Caco-2 (cell line): ENCODE data around the gene CRELD1. TPM values are rescaled to one million over a fixed set of nuclear protein-coding genes. Genes with fewer than 3 reads are reported as not detected.
"Not testable (repeated sequence)": the region's sequence is repeated elsewhere in the genome, so short reads cannot be mapped to it uniquely, and the experiment has no call there.

Experiments used
- BruUV-seq: library from RNA; stranded (reverse); fragments of 400-500 nt; replicated peaks from 2 replicates; lab custom pipeline; 2021; lab: Mats Ljungman, UMichigan
- CTCF ChIA-PET: fragments of 300-600 bp; sonication (Branson Sonifier 250); formaldehyde crosslinking; loops from one replicate; lab custom pipeline; 2022; ENCODE audit warnings: antibody characterized with exemption; lab: Charles Lee
- POLR2A ChIA-PET: fragments of 300-600 bp; sonication (Branson Sonifier 250); formaldehyde crosslinking; loops from one replicate; lab custom pipeline; 2022; ENCODE audit warnings: antibody characterized with exemption; lab: Charles Lee
- DNase-seq, 2 experiments: peaks; one replicate each; pipeline versions ENCODE4 v3.0.0 to v3.0.0-alpha.2; 2020 to 2022
- H3K27me3 ChIP-seq: replicated peaks from 2 replicates; pipeline ENCODE4 v1.6.0; 2011; ENCODE audit warnings: low read length; ENCODE audit not compliant: control insufficient read depth, insufficient read depth
- H3K36me3 ChIP-seq: 2 replicates; pipeline ENCODE4 v1.5.1; 2011; ENCODE audit warnings: low read length; ENCODE audit not compliant: control insufficient read depth, insufficient read depth
- H3K4me1 ChIP-seq: fragments of 250-450 bp; sonication (Bioruptor Pico); 2 replicates; pipeline ENCODE4 v1.5.1; 2020; ENCODE audit warnings: mild to moderate bottlenecking
- H3K4me3 ChIP-seq: 2 replicates; pipeline ENCODE4 v1.5.1; 2011; ENCODE audit warnings: low read depth, mild to moderate bottlenecking, control low read depth, low read length
- H3K9me3 ChIP-seq: fragments of 250-450 bp; sonication (Bioruptor Pico); 2 replicates; pipeline ENCODE4 v1.5.1; 2020; ENCODE audit warnings: mild to moderate bottlenecking, moderate library complexity
- H3K27ac Mint-ChIP-seq: one replicate; pipeline ENCODE4 v1.8.0; 2022; ENCODE audit warnings: mixed read lengths; ENCODE audit not compliant: unreplicated experiment
- H3K27me3 Mint-ChIP-seq: one replicate; pipeline ENCODE4 v1.8.0; 2022; ENCODE audit warnings: mixed read lengths; ENCODE audit not compliant: insufficient read depth, unreplicated experiment
- H3K36me3 Mint-ChIP-seq: one replicate; pipeline ENCODE4 v1.8.0; 2022; ENCODE audit warnings: mild to moderate bottlenecking, mixed read lengths; ENCODE audit not compliant: insufficient read depth, unreplicated experiment
- H3K4me1 Mint-ChIP-seq: one replicate; pipeline ENCODE4 v1.8.0; 2022; ENCODE audit warnings: low read depth, mixed read lengths; ENCODE audit not compliant: unreplicated experiment
- H3K4me3 Mint-ChIP-seq: one replicate; pipeline ENCODE4 v1.8.0; 2022; ENCODE audit warnings: mild to moderate bottlenecking, moderate library complexity, mixed read lengths; ENCODE audit not compliant: unreplicated experiment
- H3K9me3 Mint-ChIP-seq: one replicate; pipeline ENCODE4 v1.8.0; 2022; ENCODE audit warnings: mixed read lengths; ENCODE audit not compliant: unreplicated experiment
- intact Hi-C: fragments of 100-400 bp; cut with micrococcal nuclease; formaldehyde crosslinking; loops from one replicate; pipeline ENCODE4 v1.10.0; 2022; ENCODE audit not compliant: unreplicated experiment
- total RNA-seq: library from RNA; stranded (reverse); gene quantifications from 2 replicates; pipeline ENCODE4 v1.2.3, GENCODE V29; 2022
- TF ChIP-seq, protein P1 (sequence below), 2 experiments: fragments of 200-600 bp in 1 of 2; IDR thresholded peaks; 1 replicate in 1 of 2; 2 replicates in 1 of 2; pipeline versions ENCODE4 v1.5.1 to v1.8.0; 2011 to 2022; ENCODE audit warnings: antibody characterized with exemption in 1 of 2, control low read depth in 1 of 2, inconsistent platforms in 1 of 2, low read depth in 1 of 2, low read length in 1 of 2, mild to moderate bottlenecking in 1 of 2, moderate library complexity in 1 of 2; ENCODE audit not compliant: insufficient read depth in 1 of 2, severe bottlenecking in 1 of 2, unreplicated experiment in 1 of 2

The CRELD1 gene
- total RNA-seq, 1 experiment from 2014 or later: 18.3 TPM

DNA sequence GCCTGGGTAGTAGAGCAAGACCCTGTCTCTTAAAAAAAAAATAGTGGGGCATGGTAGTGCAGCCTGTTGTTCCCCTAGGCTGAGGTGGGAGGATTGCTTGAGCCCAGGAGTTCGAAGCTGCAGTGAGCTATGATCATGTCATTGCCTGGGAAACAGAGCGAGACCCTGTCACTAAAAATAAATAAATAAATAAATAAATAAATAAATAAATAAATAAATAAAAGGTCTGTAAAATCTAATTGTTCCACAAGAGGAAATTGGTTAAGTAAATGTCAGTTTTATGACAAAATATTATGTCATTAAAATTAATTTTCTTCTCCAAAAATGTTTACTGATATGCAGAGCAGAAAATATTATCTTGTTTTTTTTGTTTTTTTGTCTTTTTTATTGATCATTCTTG, 5.3 kb downstream of the CRELD1 start:
- intact Hi-C loops: no loop called here
- Mint-ChIP-seq H3K27ac (no peak overlapping the region), H3K4me3 (no peak overlapping the region), H3K36me3 (peaks cover 13% of the 10 kb centered on the region), H3K9me3 (no peaks in the 10 kb centered on the region), H3K27me3 (no peaks in the 10 kb centered on the region), H3K4me1 (peaks cover 8% of the 10 kb centered on the region)
- no peaks in the 10 kb centered on the region for H3K27me3 ChIP-seq
- H3K36me3 ChIP-seq: peaks cover 1% of the 10 kb centered on the region; the same call in 1 of the 2 replicates
- no peak for DNase-seq
- BruUV-seq: no TSS peak
- H3K9me3 ChIP-seq: no peaks in the 10 kb centered on the region
- TF ChIP-seq, protein P1, sequence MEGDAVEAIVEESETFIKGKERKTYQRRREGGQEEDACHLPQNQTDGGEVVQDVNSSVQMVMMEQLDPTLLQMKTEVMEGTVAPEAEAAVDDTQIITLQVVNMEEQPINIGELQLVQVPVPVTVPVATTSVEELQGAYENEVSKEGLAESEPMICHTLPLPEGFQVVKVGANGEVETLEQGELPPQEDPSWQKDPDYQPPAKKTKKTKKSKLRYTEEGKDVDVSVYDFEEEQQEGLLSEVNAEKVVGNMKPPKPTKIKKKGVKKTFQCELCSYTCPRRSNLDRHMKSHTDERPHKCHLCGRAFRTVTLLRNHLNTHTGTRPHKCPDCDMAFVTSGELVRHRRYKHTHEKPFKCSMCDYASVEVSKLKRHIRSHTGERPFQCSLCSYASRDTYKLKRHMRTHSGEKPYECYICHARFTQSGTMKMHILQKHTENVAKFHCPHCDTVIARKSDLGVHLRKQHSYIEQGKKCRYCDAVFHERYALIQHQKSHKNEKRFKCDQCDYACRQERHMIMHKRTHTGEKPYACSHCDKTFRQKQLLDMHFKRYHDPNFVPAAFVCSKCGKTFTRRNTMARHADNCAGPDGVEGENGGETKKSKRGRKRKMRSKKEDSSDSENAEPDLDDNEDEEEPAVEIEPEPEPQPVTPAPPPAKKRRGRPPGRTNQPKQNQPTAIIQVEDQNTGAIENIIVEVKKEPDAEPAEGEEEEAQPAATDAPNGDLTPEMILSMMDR (IDR thresholded peaks at IDR 0.05; ENCODE audit: insufficient read depth in 1 of 2, low read depth in 1 of 2, low read length in 1 of 2, severe bottlenecking in 1 of 2, unreplicated experiment in 1 of 2): no peak
- CTCF ChIA-PET: no interaction called here
- H3K4me3 ChIP-seq: no peak overlapping the region
- POLR2A ChIA-PET: no interaction called here
- H3K4me1 ChIP-seq: peaks cover 6% of the 10 kb centered on the region; the same call in 1 of the 2 replicates

DNA sequence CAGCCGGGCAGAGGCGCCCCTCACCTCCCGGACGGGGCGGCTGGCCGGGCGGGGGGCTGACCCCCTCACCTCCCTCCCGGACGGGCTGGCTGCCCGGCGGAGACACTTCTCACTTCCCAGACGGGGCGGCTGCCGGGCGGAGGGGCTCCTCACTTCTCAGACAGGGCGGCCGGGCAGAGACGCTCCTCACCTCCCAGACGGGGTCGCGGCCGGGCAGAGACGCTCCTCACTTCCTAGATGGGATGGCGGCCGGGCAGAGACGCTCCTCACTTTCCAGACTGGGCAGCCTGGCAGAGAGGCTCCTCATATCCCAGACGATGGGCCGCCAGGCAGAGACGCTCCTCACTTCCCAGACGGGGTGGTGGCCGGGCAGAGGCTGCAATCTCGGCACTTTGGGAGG, 6.3 kb downstream of the CRELD1 start:
- intact Hi-C loops, H3K9me3 Mint-ChIP-seq, H3K4me3 ChIP-seq, H3K27me3 Mint-ChIP-seq, H3K36me3 ChIP-seq, H3K4me3 Mint-ChIP-seq, H3K4me1 ChIP-seq, H3K27me3 ChIP-seq, H3K9me3 ChIP-seq, CTCF ChIA-PET, BruUV-seq, H3K4me1 Mint-ChIP-seq, DNase-seq, POLR2A ChIA-PET, H3K36me3 Mint-ChIP-seq, H3K27ac Mint-ChIP-seq: not testable (repeated sequence)

DNA sequence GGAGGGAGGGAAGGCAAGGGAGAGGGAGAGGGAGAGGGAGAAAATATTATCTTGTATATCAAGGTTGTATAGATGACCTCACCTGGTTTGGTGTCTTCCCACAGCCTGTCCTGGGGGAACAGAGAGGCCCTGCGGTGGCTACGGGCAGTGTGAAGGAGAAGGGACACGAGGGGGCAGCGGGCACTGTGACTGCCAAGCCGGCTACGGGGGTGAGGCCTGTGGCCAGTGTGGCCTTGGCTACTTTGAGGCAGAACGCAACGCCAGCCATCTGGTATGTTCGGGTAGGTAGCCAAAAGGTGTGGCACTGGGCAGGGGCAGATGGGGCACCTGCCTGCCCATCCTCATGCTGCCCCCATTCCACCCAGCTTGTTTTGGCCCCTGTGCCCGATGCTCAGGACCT, 7.1 kb downstream of the CRELD1 start:
- no peak for DNase-seq
- no peaks in the 10 kb centered on the region for H3K27me3 Mint-ChIP-seq
- no peaks in the 10 kb centered on the region for H3K4me1 Mint-ChIP-seq
- intact Hi-C loops: no loop called here
- CTCF ChIA-PET: no interaction called here
- BruUV-seq: no TSS peak
- no peak overlapping the region for H3K4me3 Mint-ChIP-seq
- TF ChIP-seq, protein P1 (IDR thresholded peaks at IDR 0.05; ENCODE audit: insufficient read depth in 1 of 2, low read depth in 1 of 2, low read length in 1 of 2, severe bottlenecking in 1 of 2, unreplicated experiment in 1 of 2): no peak
- H3K4me3 ChIP-seq: no peak overlapping the region
- POLR2A ChIA-PET: no interaction called here
- no peaks in the 10 kb centered on the region for H3K4me1 ChIP-seq
- peaks cover 1% of the 10 kb centered on the region; the same call in 1 of the 2 replicates for H3K36me3 ChIP-seq
- H3K9me3 ChIP-seq: no peaks in the 10 kb centered on the region
- peaks cover 10% of the 10 kb centered on the region for H3K36me3 Mint-ChIP-seq
- no peaks in the 10 kb centered on the region for H3K9me3 Mint-ChIP-seq
- H3K27ac Mint-ChIP-seq: no peak overlapping the region
- H3K27me3 ChIP-seq: no peaks in the 10 kb centered on the region
